Measurements from ENCODE around the gene LRRC3.

DNA sequence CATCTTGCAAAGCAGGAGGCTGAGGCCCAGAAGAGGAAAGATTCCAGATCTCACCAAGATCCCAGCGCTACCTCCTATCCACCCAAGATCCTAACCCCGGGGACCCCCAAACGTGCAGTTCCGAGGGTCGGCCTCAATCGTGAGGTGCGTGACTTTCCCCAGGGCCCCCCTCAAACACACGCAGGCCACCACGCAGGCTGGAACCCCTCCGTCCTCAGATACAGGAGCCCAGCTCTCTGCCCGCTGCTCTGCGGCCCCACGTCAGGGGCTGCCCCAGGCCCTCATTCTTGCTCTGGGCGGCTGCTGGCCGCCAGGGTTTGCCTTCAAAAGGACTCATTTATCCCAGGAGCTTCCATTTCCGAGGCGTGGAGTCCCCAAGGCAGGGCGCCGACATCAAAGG is 44.8 kb downstream of the LRRC3 start:
- TF ChIP-seq, protein P1, sequence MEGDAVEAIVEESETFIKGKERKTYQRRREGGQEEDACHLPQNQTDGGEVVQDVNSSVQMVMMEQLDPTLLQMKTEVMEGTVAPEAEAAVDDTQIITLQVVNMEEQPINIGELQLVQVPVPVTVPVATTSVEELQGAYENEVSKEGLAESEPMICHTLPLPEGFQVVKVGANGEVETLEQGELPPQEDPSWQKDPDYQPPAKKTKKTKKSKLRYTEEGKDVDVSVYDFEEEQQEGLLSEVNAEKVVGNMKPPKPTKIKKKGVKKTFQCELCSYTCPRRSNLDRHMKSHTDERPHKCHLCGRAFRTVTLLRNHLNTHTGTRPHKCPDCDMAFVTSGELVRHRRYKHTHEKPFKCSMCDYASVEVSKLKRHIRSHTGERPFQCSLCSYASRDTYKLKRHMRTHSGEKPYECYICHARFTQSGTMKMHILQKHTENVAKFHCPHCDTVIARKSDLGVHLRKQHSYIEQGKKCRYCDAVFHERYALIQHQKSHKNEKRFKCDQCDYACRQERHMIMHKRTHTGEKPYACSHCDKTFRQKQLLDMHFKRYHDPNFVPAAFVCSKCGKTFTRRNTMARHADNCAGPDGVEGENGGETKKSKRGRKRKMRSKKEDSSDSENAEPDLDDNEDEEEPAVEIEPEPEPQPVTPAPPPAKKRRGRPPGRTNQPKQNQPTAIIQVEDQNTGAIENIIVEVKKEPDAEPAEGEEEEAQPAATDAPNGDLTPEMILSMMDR (IDR thresholded peaks at IDR 0.05) = no peak
- TF ChIP-seq POLR2A (IDR thresholded peaks at IDR 0.05) = no peak

All from adrenal gland (tissue), 5 donors.